HEK293T (cell line): ENCODE data around the gene HTT.

Experiments
- BHLHE40 ChIP-seq: fragments of 450-650 bp; IDR thresholded peaks from 2 replicates; pipeline ENCODE4 v1.6.1; 2016; ENCODE audit warnings: mild to moderate bottlenecking, moderate library complexity, borderline replicate concordance
- FOXA1 ChIP-seq: fragments of 450-650 bp; IDR thresholded peaks from 2 replicates; pipeline ENCODE4 v1.6.1; 2016; ENCODE audit warnings: mild to moderate bottlenecking
- FOXM1 ChIP-seq: fragments of 450-650 bp; IDR thresholded peaks from 2 replicates; pipeline ENCODE4 v1.6.1; 2017; ENCODE audit warnings: mild to moderate bottlenecking, borderline replicate concordance

- TF ChIP-seq FOXA1 (no peak), FOXM1 (no peak), BHLHE40 (no peak)
These were observed 150.8 kb downstream of the HTT start for GRCh38 chr4:3225071-3225850.
